Daoy (cell line): ENCODE measurements around the gene KLHL8. TPM values are rescaled to one million over a fixed set of nuclear protein-coding genes. Genes with fewer than 3 reads are reported as not detected.
A peak's percentile ranks its signal among the peaks of the same experiment; 100 is the strongest.

ENCODE experiments used
- DNase-seq: peaks from one replicate; pipeline ENCODE4 v3.0.0-alpha.2; 2015; ENCODE audit warnings: low read depth
- total RNA-seq: library from RNA; depleted of rRNA; stranded (reverse); fragments of >200 nt; shearing (Covaris generic); gene quantifications from 2 replicates; pipeline ENCODE4 v1.2.3, GENCODE V29; 2014; rRNA removed

KLHL8 gene
- 5.0 and 9.6 TPM in 2 replicates for total RNA-seq

GRCh38 chr4:87220094-87220822 is at the start of gene KLHL8:
TSS of gene KLHL8 (minus strand) at chr4:87220618. CDS start at chr4:87195539, 25,079 bp downstream.
- DNase-seq: peak; percentile 84

GRCh38 chr4:87270144-87270543 is 49.7 kb upstream of the KLHL8 start:
- DNase-seq: peak; percentile 8

DNA sequence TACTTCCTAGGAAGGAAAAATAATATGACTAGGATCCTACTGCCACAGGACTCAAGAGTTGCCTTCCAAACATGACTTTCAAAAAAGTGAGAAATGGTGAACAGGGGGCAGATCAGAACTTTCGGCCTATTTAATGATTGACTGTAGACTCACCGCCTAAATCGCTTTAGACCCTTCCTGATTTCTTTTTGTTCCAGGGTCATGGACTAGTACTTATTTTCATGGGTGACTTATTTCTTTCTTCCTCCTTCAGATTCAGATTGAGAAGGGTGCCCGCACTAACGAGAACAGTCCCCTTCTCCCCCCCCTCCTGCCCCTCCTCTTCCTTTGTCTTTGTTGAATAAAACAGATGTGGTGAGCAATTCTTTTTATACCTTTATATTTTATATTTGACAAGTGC is 48.0 kb upstream of the KLHL8 start:
- DNase-seq: no peak

GRCh38 chr4:87266986-87267385 is 46.6 kb upstream of the KLHL8 start:
- no peak for DNase-seq

GRCh38 chr4:87262886-87263285 is 42.5 kb upstream of the KLHL8 start:
- DNase-seq: no peak

DNA sequence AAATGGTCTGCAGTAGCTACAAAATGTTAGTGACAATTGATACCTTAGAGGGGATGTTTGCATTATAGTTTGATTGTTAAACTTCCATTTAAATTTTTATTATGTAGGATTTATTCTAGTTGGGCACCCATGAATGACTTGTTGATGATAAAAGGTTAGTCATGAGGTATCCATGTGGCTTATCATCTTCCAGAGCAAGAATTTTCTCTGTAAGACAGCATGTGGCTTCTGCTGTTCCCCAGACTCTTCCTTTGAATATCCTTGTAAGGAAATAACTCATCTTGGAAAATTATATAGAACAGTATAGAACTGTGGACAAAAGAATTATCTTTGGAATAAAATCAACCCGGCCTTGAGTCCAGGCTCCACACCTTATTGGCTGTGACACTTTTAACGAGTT is 40.1 kb upstream of the KLHL8 start:
- DNase-seq: no peak

DNA sequence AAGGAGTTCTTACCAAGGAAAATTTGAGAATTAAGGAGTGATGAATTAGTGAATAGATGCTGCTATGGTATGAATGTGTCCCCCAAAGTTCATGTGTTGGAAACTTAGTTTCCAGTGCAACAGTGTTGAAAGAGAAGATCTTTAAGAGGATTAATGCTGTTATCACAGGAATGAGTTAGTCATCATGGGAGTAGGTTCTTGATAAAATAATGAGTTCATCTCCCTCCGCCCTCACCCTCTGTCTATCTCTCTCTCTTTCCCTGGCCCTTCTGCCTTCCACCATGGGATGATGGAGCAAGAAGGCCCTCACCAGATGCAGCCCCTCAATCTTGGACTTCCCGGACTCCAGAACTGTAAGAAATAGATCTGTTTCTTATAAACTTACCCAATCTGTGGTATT is 38.3 kb upstream of the KLHL8 start:
- no peak for DNase-seq

DNA sequence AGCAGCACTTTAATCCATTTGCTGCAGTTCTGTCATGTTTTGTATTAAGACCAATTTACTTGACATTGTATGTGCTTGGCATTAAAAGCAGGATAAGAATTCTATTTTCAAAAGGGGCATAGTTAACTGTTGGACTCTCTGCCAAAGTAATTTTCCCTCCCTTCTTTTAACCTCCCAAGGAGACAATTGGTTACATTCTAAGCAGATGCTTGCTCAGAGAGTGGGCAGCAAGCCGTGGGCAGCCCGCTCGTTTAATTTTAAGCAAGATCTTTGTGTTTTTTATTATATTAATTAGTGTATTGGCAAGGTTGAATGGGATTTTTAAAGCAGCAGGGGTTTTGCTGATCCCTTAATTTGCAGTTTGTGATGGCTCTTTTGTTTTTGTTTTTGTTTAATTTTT is 37.1 kb upstream of the KLHL8 start:
- no peak for DNase-seq

- no peak for DNase-seq
Observed at GRCh38 chr4:87255755-87256154, 35.3 kb upstream of the KLHL8 start.

DNA sequence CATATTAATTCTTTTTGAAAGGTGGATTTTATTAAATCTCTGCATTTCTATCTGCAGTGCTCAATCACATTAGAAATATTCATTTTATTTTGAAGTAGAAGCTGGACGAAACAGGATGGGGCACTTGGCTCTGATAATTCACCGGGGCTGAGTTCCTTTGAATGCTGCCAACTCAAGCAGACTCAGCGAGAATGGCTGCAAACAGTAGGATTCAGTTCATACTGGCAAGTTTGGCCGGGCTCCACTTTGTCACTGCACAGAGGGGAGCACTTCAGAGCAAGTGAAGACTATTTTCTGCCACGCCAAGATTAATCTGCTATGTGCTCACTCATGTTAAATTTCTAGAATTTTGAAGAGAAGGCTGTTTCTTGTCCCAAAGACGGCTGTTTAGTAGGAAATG is 30.7 kb upstream of the KLHL8 start:
- no peak for DNase-seq

GRCh38 chr4:87250294-87250693 is 29.9 kb upstream of the KLHL8 start:
- no peak for DNase-seq

GRCh38 chr4:87249332-87250019 is 29.1 kb upstream of the KLHL8 start:
- no peak for DNase-seq

- no peak for DNase-seq
Observed at GRCh38 chr4:87243426-87244053, 23.1 kb upstream of the KLHL8 start.

DNA sequence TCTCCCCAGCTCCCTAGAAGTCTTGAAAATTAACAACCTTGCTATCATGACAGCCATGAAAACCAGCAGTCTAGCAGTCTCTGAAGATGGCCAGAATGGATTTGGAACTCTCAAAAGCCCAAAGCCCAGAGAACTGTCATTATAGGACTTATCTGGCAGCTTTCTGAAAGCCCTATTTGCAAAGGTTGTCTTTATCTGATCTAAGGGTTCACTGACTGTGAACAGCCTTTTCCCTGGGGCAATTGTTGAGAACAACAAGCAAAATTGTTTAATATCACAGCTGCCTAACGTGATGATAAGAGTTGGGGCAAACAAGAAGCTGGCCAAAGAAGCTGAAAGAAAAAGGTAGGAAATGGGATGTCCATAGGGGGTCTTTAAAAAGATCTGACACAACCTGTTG is 20.9 kb upstream of the KLHL8 start:
- no peak for DNase-seq

DNA sequence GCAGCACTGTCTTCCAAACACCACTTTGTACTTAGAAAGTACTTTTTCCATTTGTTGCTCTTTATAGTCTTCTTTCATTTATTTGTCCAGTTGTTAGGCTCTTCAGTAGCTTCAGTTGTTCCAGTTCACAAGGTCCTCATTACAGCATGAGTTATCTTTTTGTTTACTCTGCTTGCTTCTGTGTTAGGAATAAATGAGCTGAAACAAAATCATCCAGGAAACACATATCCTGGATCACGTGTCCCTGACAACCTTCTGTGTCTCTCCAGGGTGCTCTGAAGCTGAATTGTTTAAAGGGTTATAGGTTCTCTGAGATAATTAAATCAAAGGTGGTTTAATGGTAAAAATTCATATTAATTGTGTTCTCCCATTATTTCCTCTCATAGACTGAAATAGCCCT is 19.9 kb upstream of the KLHL8 start:
- DNase-seq: no peak

- DNase-seq: no peak
Observed at GRCh38 chr4:87239821-87240220, 19.4 kb upstream of the KLHL8 start.

DNA sequence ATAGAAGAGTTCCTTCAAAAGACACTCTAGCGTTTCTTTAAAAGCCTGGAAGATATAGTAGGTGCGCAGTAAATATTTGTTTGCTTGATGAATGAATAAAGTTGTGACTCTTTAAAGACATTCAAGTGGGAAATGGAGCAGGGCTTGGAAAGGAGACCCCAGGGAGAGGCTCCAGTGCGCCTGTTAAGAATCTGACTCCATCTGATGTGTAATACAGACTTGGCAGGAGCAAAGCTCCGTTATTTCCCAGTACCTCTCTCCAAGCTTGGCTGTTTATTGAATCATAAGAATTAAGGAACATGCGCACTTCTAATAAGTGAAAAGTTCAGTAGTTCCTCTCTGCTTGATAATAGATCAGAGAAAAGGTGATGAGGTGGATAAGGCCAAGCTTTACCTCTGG is 18.8 kb upstream of the KLHL8 start:
- DNase-seq: no peak

DNA sequence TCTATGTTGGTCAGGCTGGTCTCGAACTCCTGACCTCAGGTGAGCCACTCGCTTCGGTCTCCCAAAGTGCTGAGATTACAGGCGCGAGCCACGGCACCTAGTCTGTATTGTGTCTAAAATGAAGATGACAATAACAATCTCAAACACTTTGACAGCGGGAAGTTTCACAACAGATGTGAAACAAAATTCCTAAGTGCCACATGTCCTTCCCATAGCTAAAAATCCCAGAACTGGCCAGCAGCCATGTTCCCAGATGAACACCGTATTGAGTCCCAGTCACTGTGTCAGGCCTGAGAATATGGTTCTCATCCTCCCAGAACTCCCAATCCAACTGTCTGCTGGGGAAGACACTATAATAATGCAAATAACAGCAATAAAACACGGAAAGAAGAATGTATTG is 16.4 kb upstream of the KLHL8 start:
- DNase-seq: no peak

- DNase-seq: no peak
Observed at GRCh38 chr4:87235020-87235671, 14.7 kb upstream of the KLHL8 start.

DNA sequence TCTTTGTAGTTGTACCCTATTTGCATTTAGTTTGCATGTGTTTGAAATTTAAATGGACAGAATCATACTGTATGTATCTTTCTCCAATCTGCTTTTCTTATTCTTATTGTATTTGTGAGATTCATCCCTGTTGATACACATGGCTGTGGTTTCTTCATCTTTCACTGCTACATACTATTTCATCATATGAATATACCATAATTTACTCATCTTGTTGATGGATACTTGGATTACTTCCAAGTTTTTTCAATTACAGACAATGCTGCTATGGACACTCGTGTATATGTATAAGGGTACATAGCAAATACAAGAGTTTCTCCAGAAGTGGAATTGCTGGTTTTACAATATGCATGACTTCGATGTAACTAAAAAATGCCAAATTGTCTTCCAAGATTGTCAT is 11.8 kb upstream of the KLHL8 start:
- no peak for DNase-seq

GRCh38 chr4:87230806-87231205 is 10.4 kb upstream of the KLHL8 start:
- DNase-seq: no peak

GRCh38 chr4:87229979-87230378 is 9.6 kb upstream of the KLHL8 start:
- no peak for DNase-seq
